Caco-2 (cell line): ENCODE measurements around the gene GCNA. TPM values are rescaled to one million over a fixed set of nuclear protein-coding genes. Genes with fewer than 3 reads are reported as not detected.

Experiments used
- BruUV-seq: library from RNA; stranded (reverse); fragments of 400-500 nt; replicated peaks from 2 replicates; lab custom pipeline; 2021; lab: Mats Ljungman, UMichigan
- CTCF ChIA-PET: fragments of 300-600 bp; sonication (Branson Sonifier 250); formaldehyde crosslinking; loops from one replicate; lab custom pipeline; 2022; ENCODE audit warnings: antibody characterized with exemption; lab: Charles Lee
- POLR2A ChIA-PET: fragments of 300-600 bp; sonication (Branson Sonifier 250); formaldehyde crosslinking; loops from one replicate; lab custom pipeline; 2022; ENCODE audit warnings: antibody characterized with exemption; lab: Charles Lee
- DNase-seq, 2 experiments: peaks; one replicate each; pipeline versions ENCODE4 v3.0.0 to v3.0.0-alpha.2; 2020 to 2022
- H3K27me3 ChIP-seq: replicated peaks from 2 replicates; pipeline ENCODE4 v1.6.0; 2011; ENCODE audit warnings: low read length; ENCODE audit not compliant: control insufficient read depth, insufficient read depth
- H3K36me3 ChIP-seq: 2 replicates; pipeline ENCODE4 v1.5.1; 2011; ENCODE audit warnings: low read length; ENCODE audit not compliant: control insufficient read depth, insufficient read depth
- H3K4me1 ChIP-seq: fragments of 250-450 bp; sonication (Bioruptor Pico); 2 replicates; pipeline ENCODE4 v1.5.1; 2020; ENCODE audit warnings: mild to moderate bottlenecking
- H3K4me3 ChIP-seq: 2 replicates; pipeline ENCODE4 v1.5.1; 2011; ENCODE audit warnings: low read depth, mild to moderate bottlenecking, control low read depth, low read length
- H3K9me3 ChIP-seq: fragments of 250-450 bp; sonication (Bioruptor Pico); 2 replicates; pipeline ENCODE4 v1.5.1; 2020; ENCODE audit warnings: mild to moderate bottlenecking, moderate library complexity
- H3K27ac Mint-ChIP-seq: one replicate; pipeline ENCODE4 v1.8.0; 2022; ENCODE audit warnings: mixed read lengths; ENCODE audit not compliant: unreplicated experiment
- H3K27me3 Mint-ChIP-seq: one replicate; pipeline ENCODE4 v1.8.0; 2022; ENCODE audit warnings: mixed read lengths; ENCODE audit not compliant: insufficient read depth, unreplicated experiment
- H3K36me3 Mint-ChIP-seq: one replicate; pipeline ENCODE4 v1.8.0; 2022; ENCODE audit warnings: mild to moderate bottlenecking, mixed read lengths; ENCODE audit not compliant: insufficient read depth, unreplicated experiment
- H3K4me1 Mint-ChIP-seq: one replicate; pipeline ENCODE4 v1.8.0; 2022; ENCODE audit warnings: low read depth, mixed read lengths; ENCODE audit not compliant: unreplicated experiment
- H3K4me3 Mint-ChIP-seq: one replicate; pipeline ENCODE4 v1.8.0; 2022; ENCODE audit warnings: mild to moderate bottlenecking, moderate library complexity, mixed read lengths; ENCODE audit not compliant: unreplicated experiment
- H3K9me3 Mint-ChIP-seq: one replicate; pipeline ENCODE4 v1.8.0; 2022; ENCODE audit warnings: mixed read lengths; ENCODE audit not compliant: unreplicated experiment
- CTCF ChIP-seq, 2 experiments: fragments of 200-600 bp in 1 of 2; IDR thresholded peaks; 1 replicate in 1 of 2; 2 replicates in 1 of 2; pipeline versions ENCODE4 v1.5.1 to v1.8.0; 2011 to 2022; ENCODE audit warnings: antibody characterized with exemption in 1 of 2, control low read depth in 1 of 2, inconsistent platforms in 1 of 2, low read depth in 1 of 2, low read length in 1 of 2, mild to moderate bottlenecking in 1 of 2, moderate library complexity in 1 of 2; ENCODE audit not compliant: insufficient read depth in 1 of 2, severe bottlenecking in 1 of 2, unreplicated experiment in 1 of 2
- intact Hi-C: fragments of 100-400 bp; cut with micrococcal nuclease; formaldehyde crosslinking; loops from one replicate; pipeline ENCODE4 v1.10.0; 2022; ENCODE audit not compliant: unreplicated experiment
- total RNA-seq: library from RNA; stranded (reverse); gene quantifications from 2 replicates; pipeline ENCODE4 v1.2.3, GENCODE V29; 2022

GCNA gene
- total RNA-seq, 1 experiment from 2014 or later: 2.8 TPM

- no peak for DNase-seq
- Mint-ChIP-seq H3K4me3 (no peak overlapping the region), H3K4me1 (no peaks in the 10 kb centered on the region), H3K27me3 (no peaks in the 10 kb centered on the region), H3K36me3 (peaks cover 23% of the 10 kb centered on the region), H3K27ac (no peak overlapping the region), H3K9me3 (no peaks in the 10 kb centered on the region)
- ChIA-PET POLR2A (no interaction called here), CTCF (interaction anchor here (0.6 kb wide), 1 partner anchor 523 kb away, joined by 3 read pairs; no protein-coding TSS in a partner anchor)
- BruUV-seq: no TSS peak
- no peak for TF ChIP-seq CTCF (IDR thresholded peaks at IDR 0.05; ENCODE audit: insufficient read depth in 1 of 2, low read depth in 1 of 2, low read length in 1 of 2, severe bottlenecking in 1 of 2, unreplicated experiment in 1 of 2)
- H3K4me3 ChIP-seq: no peak overlapping the region
- H3K4me1 ChIP-seq: no peaks in the 10 kb centered on the region
- H3K9me3 ChIP-seq: no peaks in the 10 kb centered on the region
- no peaks in the 10 kb centered on the region for H3K36me3 ChIP-seq
- intact Hi-C loops: loop anchor here (5.0 kb wide), 1 partner anchor 37 kb away; no protein-coding TSS in a partner anchor
- no peaks in the 10 kb centered on the region for H3K27me3 ChIP-seq
Observed at GRCh38 chrX:71615056-71615455, 36.8 kb downstream of the GCNA start.

GRCh38 chrX:71615954-71616353 lies 37.7 kb downstream of the GCNA start:
- Mint-ChIP-seq H3K4me3 (no peak overlapping the region), H3K27ac (no peak overlapping the region), H3K36me3 (peaks cover 17% of the 10 kb centered on the region), H3K4me1 (no peaks in the 10 kb centered on the region), H3K9me3 (no peaks in the 10 kb centered on the region), H3K27me3 (no peaks in the 10 kb centered on the region)
- TF ChIP-seq CTCF (IDR thresholded peaks at IDR 0.05; ENCODE audit: insufficient read depth in 1 of 2, low read depth in 1 of 2, low read length in 1 of 2, severe bottlenecking in 1 of 2, unreplicated experiment in 1 of 2): no peak
- no peak for DNase-seq
- no TSS peak for BruUV-seq
- no peak overlapping the region for H3K4me3 ChIP-seq
- intact Hi-C loops: loop anchor here (5.0 kb wide), 1 partner anchor 36 kb away; no protein-coding TSS in a partner anchor
- H3K27me3 ChIP-seq: no peaks in the 10 kb centered on the region
- no peaks in the 10 kb centered on the region for H3K9me3 ChIP-seq
- no peaks in the 10 kb centered on the region for H3K4me1 ChIP-seq
- POLR2A ChIA-PET: no interaction called here
- CTCF ChIA-PET: no interaction called here
- no peaks in the 10 kb centered on the region for H3K36me3 ChIP-seq

- Histone ChIP-seq H3K36me3 (no peaks in the 10 kb centered on the region), H3K27me3 (no peaks in the 10 kb centered on the region), H3K4me1 (no peaks in the 10 kb centered on the region), H3K9me3 (no peaks in the 10 kb centered on the region), H3K4me3 (no peak overlapping the region)
- no peak overlapping the region for H3K27ac Mint-ChIP-seq
- no peaks in the 10 kb centered on the region for H3K27me3 Mint-ChIP-seq
- TF ChIP-seq CTCF (IDR thresholded peaks at IDR 0.05; ENCODE audit: insufficient read depth in 1 of 2, low read depth in 1 of 2, low read length in 1 of 2, severe bottlenecking in 1 of 2, unreplicated experiment in 1 of 2): no peak
- intact Hi-C loops: loop anchor here (5.0 kb wide), 1 partner anchor 35 kb away; no protein-coding TSS in a partner anchor
- POLR2A ChIA-PET: no interaction called here
- peaks cover 14% of the 10 kb centered on the region for H3K36me3 Mint-ChIP-seq
- no peaks in the 10 kb centered on the region for H3K9me3 Mint-ChIP-seq
- H3K4me3 Mint-ChIP-seq: no peak overlapping the region
- no TSS peak for BruUV-seq
- no peaks in the 10 kb centered on the region for H3K4me1 Mint-ChIP-seq
- no peak for DNase-seq
- CTCF ChIA-PET: no interaction called here
Observed at GRCh38 chrX:71616672-71617529, 38.7 kb downstream of the GCNA start.
